ENCODE data around the gene ADARB2.
"Not testable (repeated sequence)": the region's sequence is repeated elsewhere in the genome, so short reads cannot be mapped to it uniquely, and the experiment has no call there.

ADARB2 gene

DNA sequence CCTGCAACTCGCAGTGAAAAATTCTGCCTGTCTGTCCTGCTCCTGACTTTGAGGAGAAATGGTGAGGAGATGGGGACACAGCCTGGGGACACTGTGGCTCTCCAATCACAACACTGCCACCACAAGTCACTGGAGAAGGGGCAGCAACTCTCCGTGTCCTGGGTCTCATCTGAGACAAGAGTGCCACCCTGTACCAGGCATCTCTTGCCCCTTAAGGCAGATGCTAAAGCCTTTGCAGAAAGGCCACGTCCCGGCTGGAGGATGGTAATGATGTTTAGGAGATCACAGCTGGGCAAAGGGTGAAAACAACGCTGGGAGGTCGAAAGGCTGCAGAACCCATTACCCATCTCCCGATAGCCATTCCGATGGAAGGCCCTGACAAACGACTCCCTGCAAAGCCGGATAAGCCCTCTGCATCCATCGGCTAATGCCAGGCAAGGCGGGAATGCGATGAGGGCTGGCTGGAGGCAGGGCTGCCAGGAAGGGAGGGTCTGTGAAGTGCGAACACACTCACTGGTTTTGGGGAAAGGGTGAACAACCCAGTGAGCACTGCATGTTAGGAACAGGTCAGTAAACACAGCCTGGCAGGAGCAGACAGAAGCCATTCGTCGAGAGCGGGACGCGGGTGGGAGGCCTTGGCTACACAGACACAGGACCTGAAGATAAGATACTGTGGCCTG, 190.8 kb downstream of the ADARB2 start:
- no peak for DNase-seq (ENCODE audit: low read depth)

DNA sequence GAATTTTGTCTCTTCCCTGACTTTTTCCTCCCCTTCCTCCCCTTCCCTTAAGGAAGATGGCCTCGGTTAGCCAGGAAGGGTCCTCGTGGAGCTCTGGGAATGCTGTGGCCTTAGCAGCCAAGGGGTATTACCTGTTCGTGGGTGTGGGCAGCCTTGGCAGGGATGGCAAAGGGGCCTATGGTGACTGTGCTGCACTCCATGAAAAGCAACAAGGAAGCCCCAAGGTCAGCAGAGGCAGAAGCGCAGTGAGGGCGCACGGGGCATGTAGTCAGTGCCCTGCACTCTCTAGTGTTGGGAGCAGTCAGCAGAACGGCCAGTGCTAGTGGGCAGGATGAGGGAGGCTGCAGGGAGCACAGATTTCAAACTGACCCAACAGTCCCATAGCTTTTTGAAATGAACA, 191.8 kb downstream of the ADARB2 start:
- DNase-seq (ENCODE audit: low read depth) = no peak

GRCh38 chr10:1544929-1545328, 192.4 kb downstream of the ADARB2 start:
- no peak for DNase-seq (ENCODE audit: low read depth)

- DNase-seq (ENCODE audit: low read depth) = no peak
Measured at GRCh38 chr10:1544209-1544673, 193.1 kb downstream of the ADARB2 start.

DNA sequence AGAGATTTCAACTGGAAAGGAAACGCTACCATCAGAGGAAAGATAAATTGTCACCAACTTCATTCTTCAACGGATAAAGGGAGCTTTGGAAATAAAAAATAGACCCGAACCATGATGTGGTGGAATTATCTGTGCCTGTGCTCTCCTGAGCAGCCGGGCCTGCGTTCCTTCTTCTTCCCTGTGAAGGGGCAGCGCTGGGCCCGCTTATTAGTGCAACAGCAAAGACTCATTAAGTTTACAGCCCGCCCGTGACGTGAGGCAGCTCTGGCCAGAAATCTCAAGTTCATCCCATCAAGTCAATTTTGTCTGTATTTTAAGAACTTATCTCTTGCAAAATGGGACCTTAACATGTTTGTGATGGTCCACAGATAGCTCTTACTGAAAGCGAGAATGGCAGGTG, 193.7 kb downstream of the ADARB2 start:
- no peak for DNase-seq (ENCODE audit: low read depth)

DNA sequence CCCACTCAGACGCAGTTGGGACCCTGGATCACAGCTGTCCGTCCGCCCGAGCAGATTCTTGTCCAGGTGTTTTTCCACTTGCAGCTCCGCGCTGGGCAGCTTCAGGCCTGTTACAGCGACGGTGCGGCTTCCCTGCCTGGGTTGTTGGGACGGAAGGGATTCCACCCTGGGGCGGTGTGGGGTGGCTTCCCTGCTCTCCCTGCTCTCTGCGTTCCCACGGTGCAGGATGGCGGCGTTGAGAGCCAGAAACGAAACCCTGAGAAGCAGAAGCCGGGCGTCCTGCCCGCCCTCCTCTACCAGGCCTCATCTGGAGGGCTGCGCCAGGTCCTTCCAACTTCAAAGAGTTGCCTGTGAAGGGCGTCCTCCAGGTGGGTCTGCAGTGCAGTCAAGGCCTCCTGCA, 194.4 kb downstream of the ADARB2 start:
- DNase-seq (ENCODE audit: low read depth) = no peak

- DNase-seq (ENCODE audit: low read depth) = no peak
Measured at GRCh38 chr10:1540144-1540543, 197.2 kb downstream of the ADARB2 start.

DNA sequence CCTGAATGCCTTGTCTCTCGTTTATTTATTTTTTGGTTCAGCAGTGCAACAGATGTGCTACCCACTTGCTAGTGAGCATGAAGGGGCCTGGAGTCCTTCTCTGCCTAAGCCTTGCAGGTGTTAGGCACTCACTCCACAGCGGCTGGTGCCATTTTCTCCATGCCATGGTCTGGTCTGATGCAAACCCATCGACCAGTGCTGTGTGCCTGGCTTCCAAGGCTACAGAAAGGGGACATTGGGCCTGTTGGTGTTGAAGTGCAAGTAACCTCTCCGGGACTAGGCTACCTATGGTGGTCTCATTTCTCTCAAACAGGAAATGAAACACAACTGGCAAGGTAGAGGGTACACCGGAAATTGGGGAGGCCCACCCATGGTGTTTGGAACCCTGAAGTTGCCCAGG, 198.1 kb downstream of the ADARB2 start:
- no peak for DNase-seq (ENCODE audit: low read depth)

DNA sequence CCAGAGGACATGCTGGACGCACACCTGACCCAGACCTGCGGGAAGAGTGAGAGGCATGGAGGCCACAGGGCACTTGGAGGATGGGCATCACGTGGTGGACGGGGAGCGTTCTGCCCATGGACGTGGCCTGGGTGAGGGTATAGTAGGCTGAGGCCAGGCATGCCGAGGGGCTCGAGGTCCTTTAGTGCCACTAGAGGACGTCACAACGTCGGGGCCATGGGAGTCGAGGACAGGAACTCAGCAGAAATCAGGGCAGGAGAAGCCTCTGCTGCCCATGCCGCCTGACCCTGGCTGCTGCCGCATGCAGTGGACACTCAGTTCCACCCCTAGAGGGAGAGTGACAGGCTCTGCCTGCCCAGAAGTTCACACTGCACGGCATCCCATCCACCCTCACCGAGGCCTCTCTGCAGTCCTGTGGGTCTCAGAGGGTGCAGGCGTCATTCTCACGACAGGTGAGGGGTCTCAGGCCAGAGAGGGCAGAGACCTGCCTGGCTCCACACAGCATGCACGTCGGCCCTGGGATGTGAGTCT, 198.7 kb downstream of the ADARB2 start:
- DNase-seq (ENCODE audit: low read depth) = no peak

- no peak for DNase-seq (ENCODE audit: low read depth)
Measured at GRCh38 chr10:1538121-1538520, 199.2 kb downstream of the ADARB2 start.

DNA sequence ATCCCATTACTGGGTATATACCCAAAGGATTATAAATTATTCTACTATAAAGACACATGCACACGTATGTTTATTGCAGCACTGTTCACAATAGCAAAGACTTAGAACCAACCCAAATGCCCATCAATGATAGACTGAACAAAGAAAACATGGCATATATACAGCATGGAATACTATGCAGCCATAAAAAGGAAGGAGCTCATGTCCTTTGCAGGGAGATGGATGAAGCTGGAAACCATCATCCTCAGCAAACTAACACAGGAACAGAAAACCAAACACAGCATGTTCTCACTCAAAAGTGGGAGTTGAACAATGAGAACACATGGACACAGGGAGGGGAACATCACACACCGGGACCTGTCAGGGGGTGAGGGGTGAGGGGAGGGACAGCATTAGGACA, 199.9 kb downstream of the ADARB2 start:
- DNase-seq (ENCODE audit: low read depth) = not testable (repeated sequence)

- no peak for DNase-seq (ENCODE audit: low read depth)
Measured at GRCh38 chr10:1536341-1536740, 201.0 kb downstream of the ADARB2 start.

DNA sequence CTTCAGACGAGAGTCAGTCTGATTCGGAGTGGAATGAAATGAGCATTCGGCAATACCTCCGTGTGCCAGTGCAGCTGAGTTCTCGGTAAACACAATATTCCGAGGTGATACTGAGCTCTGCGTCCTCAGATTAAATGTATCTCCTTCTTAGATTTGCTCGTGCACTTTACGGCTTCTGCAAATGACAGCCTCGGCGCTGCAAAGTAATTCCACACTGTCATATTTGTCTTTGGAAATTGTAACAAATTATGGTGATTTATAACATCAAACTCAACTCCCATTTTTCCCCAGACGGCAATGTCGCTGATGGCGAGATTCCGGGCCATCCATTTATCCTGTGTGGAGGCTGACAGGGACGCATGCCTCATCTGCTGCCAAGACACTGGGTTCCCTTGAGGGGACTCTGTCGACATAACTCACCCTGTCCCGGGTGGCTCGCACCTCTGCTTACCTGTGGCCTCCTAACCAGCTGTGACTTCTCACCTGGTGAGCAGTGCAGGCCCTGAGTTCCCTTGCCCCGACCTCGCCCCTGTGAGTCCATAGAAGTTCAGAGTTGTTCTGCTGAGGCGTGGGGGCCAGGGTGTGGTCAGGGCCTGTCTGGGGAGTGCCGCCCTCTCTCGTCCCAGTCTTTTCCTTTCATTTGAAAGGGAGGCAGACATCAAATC, 201.9 kb downstream of the ADARB2 start:
- DNase-seq (ENCODE audit: low read depth) = no peak

GRCh38 chr10:1534820-1535219, 202.5 kb downstream of the ADARB2 start:
- DNase-seq (ENCODE audit: low read depth) = no peak

DNA sequence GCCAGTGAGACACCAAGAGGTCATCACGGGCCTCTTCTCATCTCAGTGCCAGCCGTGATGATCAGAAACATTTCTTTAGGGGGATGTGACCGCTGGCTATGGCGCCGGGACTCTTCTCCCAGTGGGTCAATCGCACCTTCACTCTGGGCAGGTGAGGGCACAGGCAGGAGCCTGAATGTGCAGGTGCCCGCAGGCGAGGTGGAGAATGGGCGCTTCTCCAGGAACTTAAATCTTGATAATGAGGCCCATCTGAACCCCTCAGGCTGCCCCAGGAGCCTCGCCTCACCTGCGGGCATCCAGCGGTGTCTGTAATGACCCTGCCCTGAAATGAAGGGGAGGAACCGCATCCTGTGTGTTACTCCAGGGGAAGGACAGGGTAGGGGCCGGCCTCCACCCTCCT, 204.7 kb downstream of the ADARB2 start:
- no peak for DNase-seq (ENCODE audit: low read depth)

GRCh38 chr10:1531883-1532597, 205.3 kb downstream of the ADARB2 start:
- DNase-seq (ENCODE audit: low read depth) = no peak

DNA sequence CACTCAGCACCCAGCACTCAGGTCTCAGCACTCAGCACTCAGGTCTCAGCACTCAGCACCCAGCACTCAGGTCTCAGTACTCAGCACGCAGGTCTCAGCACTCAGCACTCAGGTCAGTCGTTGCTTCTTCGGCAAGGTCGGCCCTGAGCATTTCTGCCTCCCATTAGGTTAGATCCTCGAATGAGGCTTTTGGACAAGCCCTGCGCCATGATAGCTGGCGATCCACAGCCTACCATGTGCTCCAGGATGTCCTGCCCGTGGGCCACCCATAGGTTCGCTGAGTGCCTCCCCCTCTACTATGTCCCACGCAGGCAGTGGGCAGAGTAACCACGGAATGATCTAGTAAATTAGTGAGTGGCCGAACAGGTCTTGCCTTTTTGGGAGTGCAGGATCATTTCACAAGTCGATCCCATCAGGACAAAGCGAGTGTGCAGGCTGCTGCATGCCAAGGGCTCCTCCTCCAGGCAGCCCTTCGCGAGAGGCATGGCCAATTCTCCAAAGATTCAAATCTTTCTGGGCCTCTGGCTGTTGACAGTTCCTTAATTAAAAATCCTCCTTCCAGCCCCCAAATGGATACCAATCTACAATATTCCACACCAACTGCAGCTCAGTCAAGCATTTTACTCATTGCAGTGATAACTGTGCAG, 206.3 kb downstream of the ADARB2 start:
- DNase-seq (ENCODE audit: low read depth) = no peak

DNA sequence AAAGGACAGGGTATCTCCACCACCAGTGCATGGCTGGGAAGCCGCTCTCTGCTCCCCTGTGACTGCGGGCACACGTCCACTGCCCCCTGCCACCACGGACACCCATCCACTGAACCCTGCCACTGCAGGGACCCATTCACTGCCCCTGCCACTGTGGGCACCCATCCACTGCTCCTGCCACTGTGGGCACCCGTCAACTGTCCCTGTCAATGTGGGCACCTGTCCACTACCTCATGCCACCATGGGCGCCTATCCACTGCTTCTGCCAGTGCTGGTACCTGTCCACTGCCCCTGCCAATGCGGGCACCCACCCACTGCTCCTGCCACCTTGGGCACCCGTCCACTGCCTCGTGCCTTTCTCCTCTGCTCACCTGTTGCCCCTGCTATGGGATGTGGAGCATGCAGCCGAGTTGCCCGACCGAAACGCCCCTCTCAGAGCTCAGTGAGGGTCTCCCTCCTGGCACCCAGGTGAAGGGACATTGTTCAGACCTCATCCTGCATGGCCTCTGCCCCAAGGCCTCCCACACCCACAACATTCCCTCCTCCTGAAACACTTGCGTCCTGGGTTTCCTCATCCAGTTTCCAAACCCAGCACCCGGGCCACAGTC, 207.4 kb downstream of the ADARB2 start:
- DNase-seq (ENCODE audit: low read depth) = no peak

GRCh38 chr10:1527951-1528350, 209.4 kb downstream of the ADARB2 start:
- DNase-seq (ENCODE audit: low read depth) = no peak

GRCh38 chr10:1526436-1527055, 210.8 kb downstream of the ADARB2 start:
- DNase-seq (ENCODE audit: low read depth) = no peak

- DNase-seq (ENCODE audit: low read depth) = no peak
Measured at GRCh38 chr10:1525354-1526162, 211.8 kb downstream of the ADARB2 start.

All from activated gamma-delta T cell treated with anti-CD3 and anti-CD28 coated beads, Interleukin-2, amount 50 U/mL, for 16 hours (primary cell).